Epidermal melanocyte (primary cell): Measurements from ENCODE around the gene CEACAM8.
"Not testable (repeated sequence)": the region's sequence is repeated elsewhere in the genome, so short reads cannot be mapped to it uniquely, and the experiment has no call there.

Source experiments
- DNase-seq: peaks from one replicate; pipeline ENCODE4 v3.0.0; 2011; ENCODE audit warnings: low spot score; ENCODE audit not compliant: insufficient read length

CEACAM8 gene

GRCh38 chr19:42573642-42574041, 21.1 kb downstream of the CEACAM8 start:
- no peak for DNase-seq

GRCh38 chr19:42571116-42571515, 23.6 kb downstream of the CEACAM8 start:
- DNase-seq = no peak

GRCh38 chr19:42569193-42569592, 25.5 kb downstream of the CEACAM8 start:
- DNase-seq = no peak

GRCh38 chr19:42568006-42568405, 26.7 kb downstream of the CEACAM8 start:
- no peak for DNase-seq

GRCh38 chr19:42567567-42567966, 27.2 kb downstream of the CEACAM8 start:
- DNase-seq = no peak

GRCh38 chr19:42563352-42564210, 31.1 kb downstream of the CEACAM8 start:
- DNase-seq = peak; percentile 46

GRCh38 chr19:42561512-42561911, 33.2 kb downstream of the CEACAM8 start:
- no peak for DNase-seq

GRCh38 chr19:42560731-42561130, 34.0 kb downstream of the CEACAM8 start:
- no peak for DNase-seq

- no peak for DNase-seq
Observed at GRCh38 chr19:42558450-42559150, 36.1 kb downstream of the CEACAM8 start.

GRCh38 chr19:42557386-42557871, 37.3 kb downstream of the CEACAM8 start:
- DNase-seq = not testable (repeated sequence)

- DNase-seq = no peak
Observed at GRCh38 chr19:42555801-42556200, 38.9 kb downstream of the CEACAM8 start.

- no peak for DNase-seq
Observed at GRCh38 chr19:42555317-42555716, 39.4 kb downstream of the CEACAM8 start.

- no peak for DNase-seq
Observed at GRCh38 chr19:42554046-42554575, 40.6 kb downstream of the CEACAM8 start.

- no peak for DNase-seq
Observed at GRCh38 chr19:42553292-42554045, 41.3 kb downstream of the CEACAM8 start.

GRCh38 chr19:42552086-42553065, 42.3 kb downstream of the CEACAM8 start:
- no peak for DNase-seq

- DNase-seq = not testable (repeated sequence)
Observed at GRCh38 chr19:42550521-42550920, 44.2 kb downstream of the CEACAM8 start.

- not testable (repeated sequence) for DNase-seq
Observed at GRCh38 chr19:42549067-42549466, 45.7 kb downstream of the CEACAM8 start.

GRCh38 chr19:42548552-42548951, 46.2 kb downstream of the CEACAM8 start:
- DNase-seq = no peak

- no peak for DNase-seq
Observed at GRCh38 chr19:42547929-42548328, 46.8 kb downstream of the CEACAM8 start.

- no peak for DNase-seq
Observed at GRCh38 chr19:42546831-42547500, 47.8 kb downstream of the CEACAM8 start.
